ENCODE data around the gene CCNO. TPM values are rescaled to one million over a fixed set of nuclear protein-coding genes. Genes with fewer than 3 reads are reported as not detected.

Gene CCNO
- total and polyA plus RNA-seq, 10 of the 15 experiments (the other 5 are each of a cell fraction or from before 2014, with no cell fraction given) = 0.05 TPM; not detected in 9

DNA sequence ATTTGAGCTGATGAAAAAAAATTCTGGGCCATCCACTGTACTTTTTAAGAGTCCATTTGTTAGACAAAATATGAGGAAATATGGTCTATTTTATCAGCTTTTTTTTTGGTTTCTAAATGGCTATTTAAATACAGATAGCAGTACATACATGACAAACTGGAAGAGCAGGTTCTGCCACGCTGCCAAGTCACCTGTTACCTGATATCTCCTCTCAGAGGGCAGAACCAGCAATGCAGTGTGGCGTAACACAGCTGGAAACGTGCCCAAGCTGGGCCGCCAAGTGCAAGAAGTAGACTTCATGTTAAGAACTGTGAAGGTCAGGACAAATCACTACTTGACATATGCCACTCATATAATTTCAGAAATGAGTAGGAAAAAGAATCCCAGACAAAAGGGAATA is 14.4 kb downstream of the CCNO start:
- H4K20me1 ChIP-seq (ENCODE audit: control insufficient read depth, insufficient read depth) = no peaks in the 10 kb centered on the region
- TF ChIP-seq SREBF2 (IDR thresholded peaks at IDR 0.05; ENCODE audit: low read length) = no peak
- TF ChIP-seq RELA (IDR thresholded peaks at IDR 0.05; ENCODE audit: borderline replicate concordance, partially characterized antibody) = no peak
- no peak for TF ChIP-seq ZNF24 (IDR thresholded peaks at IDR 0.05)
- TF ChIP-seq ZZZ3 (IDR thresholded peaks at IDR 0.05; ENCODE audit: control insufficient read depth, insufficient read length, low read depth) = no peak
- no peak for TF ChIP-seq CUX1 (IDR thresholded peaks at IDR 0.05; ENCODE audit: insufficient replicate concordance, low read depth, low read length)
- TF ChIP-seq BACH1 (IDR thresholded peaks at IDR 0.05; ENCODE audit: borderline replicate concordance) = no peak
- TF ChIP-seq CBX5 (IDR thresholded peaks at IDR 0.05; ENCODE audit: low read depth) = no peak
- TF ChIP-seq ESRRA (IDR thresholded peaks at IDR 0.05; ENCODE audit: low read length) = no peak
- no peak for TF ChIP-seq TBL1XR1 (IDR thresholded peaks at IDR 0.05; ENCODE audit: low read depth, low read length)
- TF ChIP-seq POLR2AphosphoS5 (IDR thresholded peaks at IDR 0.05; ENCODE audit: low read length) = no peak
- no peak for TF ChIP-seq BCL3 (IDR thresholded peaks at IDR 0.05; ENCODE audit: borderline replicate concordance, insufficient read depth, low read depth, low read length, poor library complexity, severe bottlenecking)
- TF ChIP-seq WRNIP1 (IDR thresholded peaks at IDR 0.05; ENCODE audit: borderline replicate concordance, low read depth, low read length) = no peak
- no peak for TF ChIP-seq IRF4 (IDR thresholded peaks at IDR 0.05; ENCODE audit: low read depth, low read length)
- no peak for TF ChIP-seq MYB (IDR thresholded peaks at IDR 0.05; ENCODE audit: borderline replicate concordance, low read depth, low read length)
- WGBS (ENCODE audit: insufficient coverage, insufficient replicate concordance, low lambda C conversion rate, missing lambda C conversion rate) = 19% methylated on average over 4 of the region's 4 CpGs
- no peaks in the 10 kb centered on the region for H3K79me2 ChIP-seq (ENCODE audit: control insufficient read depth, insufficient read depth, low read length)
- no peak overlapping the region for H3K9ac ChIP-seq (ENCODE audit: control insufficient read depth, insufficient read depth, low read length)
- H3K4me2 ChIP-seq (ENCODE audit: control insufficient read depth, insufficient read depth) = no peak overlapping the region
- BruUV-seq (replicated peaks) = no TSS peak
- in situ Hi-C loops (cut with MboI) (no loop called here), intact Hi-C loops (cut with micrococcal nuclease; ENCODE audit: unreplicated experiment) (no loop called here)
- FAIRE-seq (no peak), ATAC-seq (no peak), DNase-seq (ENCODE audit: low read depth, low spot score) (no peak)
- H3K9me3 ChIP-seq (replicated peaks; ENCODE audit: control insufficient read depth, insufficient read depth, low read length) = no peaks in the 10 kb centered on the region
- ChIA-PET RAD21 (ENCODE audit: unreplicated experiment) (no interaction called here), SMC1A (ENCODE audit: uncharacterized antibody, unreplicated experiment) (no interaction called here), CTCF (interaction anchor here (0.7 kb wide), 1 partner anchor 16 kb away, joined by 3 read pairs; no protein-coding TSS in a partner anchor), POLR2A (interaction anchor here (0.6 kb wide), 1 partner anchor 52 kb away, joined by 4 read pairs; no protein-coding TSS in a partner anchor)
- H3K27me3 ChIP-seq (replicated peaks in 1 of 2; ENCODE audit: control insufficient read depth in 2 of 2, insufficient read depth in 2 of 2, low read length in 1 of 2) = peaks cover 14 to 33% of the 10 kb centered on the region in 2 experiments
- no peak overlapping the region for H3K27ac ChIP-seq (ENCODE audit: control insufficient read depth, insufficient read depth)
- H3K36me3 ChIP-seq (ENCODE audit: control insufficient read depth in 2 of 2, insufficient read depth in 2 of 2, low read length in 1 of 2) = no peaks in the 10 kb centered on the region
- peaks cover 3% of the 10 kb centered on the region; the same call in 1 of the 2 replicates for H3K4me1 ChIP-seq (ENCODE audit: control insufficient read depth, insufficient read depth, low read length)
- no peak overlapping the region for H3K4me3 ChIP-seq
- H2AFZ ChIP-seq (ENCODE audit: control insufficient read depth, low read depth, low read length) = no peak overlapping the region

Data from GM12878 (cell line).